Activated naive CD4-positive, alpha-beta T cell treated with anti-CD3 and anti-CD28 coated beads for 36 hours (primary cell): ENCODE data around the gene CDHR1. TPM values are rescaled to one million over a fixed set of nuclear protein-coding genes. Genes with fewer than 3 reads are reported as not detected.
"Not testable (repeated sequence)": the region's sequence is repeated elsewhere in the genome, so short reads cannot be mapped to it uniquely, and the experiment has no call there.

Experiments
- CTCF ChIA-PET: fragments of 350-600 bp; sonication (Branson Sonifier 250); formaldehyde crosslinking; loops from one replicate; lab custom pipeline; 2021; ENCODE audit warnings: antibody characterized with exemption; lab: Charles Lee
- DNase-seq: peaks from one replicate; pipeline ENCODE4 v3.0.0-alpha.2; 2020
- H3K27ac Mint-ChIP-seq: one replicate; pipeline ENCODE4 v1.8.0; 2021; ENCODE audit warnings: mild to moderate bottlenecking, mixed read lengths
- H3K27me3 Mint-ChIP-seq: one replicate; pipeline ENCODE4 v1.8.0; 2021; ENCODE audit warnings: low read depth, mixed read lengths
- H3K36me3 Mint-ChIP-seq: one replicate; pipeline ENCODE4 v1.8.0; 2021; ENCODE audit warnings: low read depth, mixed read lengths
- H3K4me1 Mint-ChIP-seq: one replicate; pipeline ENCODE4 v1.8.0; 2021; ENCODE audit warnings: low read depth, mixed read lengths
- H3K4me3 Mint-ChIP-seq: one replicate; pipeline ENCODE4 v1.8.0; 2021; ENCODE audit warnings: mild to moderate bottlenecking, moderate library complexity, mixed read lengths
- H3K9me3 Mint-ChIP-seq: one replicate; pipeline ENCODE4 v1.8.0; 2021; ENCODE audit warnings: mixed read lengths
- intact Hi-C: fragments of 100-400 bp; cut with micrococcal nuclease; formaldehyde crosslinking; loops from one replicate; pipeline ENCODE4 v1.15.1; 2023
- total RNA-seq, 2 experiments: library from RNA; stranded (reverse); gene quantifications; one replicate each; pipeline ENCODE4 v1.2.3, GENCODE V29; 2021

Gene CDHR1
- total RNA-seq, result 1 to 10 TPM in 1 of 2 experiments, under 1 TPM in 1; 0.37 to 1.4 TPM

- H3K36me3 Mint-ChIP-seq, result no peaks in the 10 kb centered on the region
- intact Hi-C loops, result loop anchor here (1.0 kb wide), 1 partner anchor 55 kb away; the partner anchor contains the start of gene GHITM
- peak within 1 kb of the TSS; percentile 51 for H3K4me3 Mint-ChIP-seq
- no peaks in the 10 kb centered on the region for H3K9me3 Mint-ChIP-seq
- peaks cover 11% of the 10 kb centered on the region for H3K4me1 Mint-ChIP-seq
- peak; percentile 57 for DNase-seq
- no peak within 1 kb of the TSS for H3K27ac Mint-ChIP-seq
- peaks cover 12% of the 10 kb centered on the region for H3K27me3 Mint-ChIP-seq
- CTCF ChIA-PET, result interaction anchor here (1.0 to 1.5 kb wide), 3 partner anchors 10 to 24 kb away, joined by 3 read pairs; no protein-coding TSS in a partner anchor
Measured at GRCh38 chr10:84194424-84195043, at the start of gene CDHR1. Gene CDHR1 (plus strand): TSS chr10:84194537. CDS start chr10:84194761, 224 bp downstream.

DNA sequence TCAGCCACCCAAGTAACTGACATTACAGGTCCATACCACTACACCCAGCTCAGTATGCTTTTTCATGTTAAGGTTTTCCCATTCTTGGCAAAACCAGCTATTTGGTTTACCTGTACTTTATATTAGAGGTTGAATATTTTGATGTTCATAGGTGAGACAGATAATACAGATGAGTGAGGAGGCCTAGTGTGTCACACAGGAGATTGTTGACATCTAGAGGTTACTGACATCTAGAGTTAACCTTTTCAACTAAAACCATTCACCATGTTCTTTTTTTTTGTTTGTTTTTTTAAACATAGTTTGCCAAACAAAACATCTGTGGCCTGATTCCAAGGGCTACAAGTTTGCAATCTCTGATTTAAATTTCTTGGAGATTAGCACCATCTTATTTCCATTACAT, 47.0 kb upstream of the CDHR1 start:
- peaks cover 24% of the 10 kb centered on the region for H3K4me1 Mint-ChIP-seq
- CTCF ChIA-PET, result interaction anchor here (0.5 to 4.8 kb wide), 21 partner anchors 8 to 390 kb away, joined by 3 to 48 read pairs (median 4); partner anchors contain the start of gene GHITM
- no peaks in the 10 kb centered on the region for H3K9me3 Mint-ChIP-seq
- H3K27me3 Mint-ChIP-seq, result no peaks in the 10 kb centered on the region
- intact Hi-C loops, result no loop called here
- no peak overlapping the region for H3K27ac Mint-ChIP-seq
- no peak overlapping the region for H3K4me3 Mint-ChIP-seq
- DNase-seq, result no peak
- peaks cover 44% of the 10 kb centered on the region for H3K36me3 Mint-ChIP-seq

- H3K4me3 Mint-ChIP-seq, H3K27me3 Mint-ChIP-seq, H3K27ac Mint-ChIP-seq, H3K9me3 Mint-ChIP-seq: not testable (repeated sequence)
- peaks cover 42% of the 10 kb centered on the region for H3K36me3 Mint-ChIP-seq
- H3K4me1 Mint-ChIP-seq, result peaks cover 25% of the 10 kb centered on the region
- intact Hi-C loops, result loop anchor here (1.0 to 2.0 kb wide), 4 partner anchors 9 to 109 kb away; partner anchors contain the start of gene GHITM
- CTCF ChIA-PET, result interaction anchor here (0.7 to 4.8 kb wide), 20 partner anchors 9 to 1200 kb away, joined by 3 to 48 read pairs (median 3); partner anchors contain the start of gene GHITM
- peak; percentile 19 for DNase-seq
Measured at GRCh38 chr10:84148006-84148597, 46.2 kb upstream of the CDHR1 start.

GRCh38 chr10:84149854-84150253, 44.5 kb upstream of the CDHR1 start:
- intact Hi-C loops, result loop anchor here (2.0 kb wide), 1 partner anchor 107 kb away; no protein-coding TSS in a partner anchor
- Mint-ChIP-seq H3K27me3 (no peaks in the 10 kb centered on the region), H3K36me3 (peaks cover 43% of the 10 kb centered on the region), H3K9me3 (no peaks in the 10 kb centered on the region), H3K27ac (peak overlapping the region; percentile 52), H3K4me1 (peaks cover 27% of the 10 kb centered on the region), H3K4me3 (no peak overlapping the region)
- CTCF ChIA-PET, result interaction anchor here (0.9 to 4.8 kb wide), 6 partner anchors 11 to 106 kb away, joined by 5 to 48 read pairs (median 13); partner anchors contain the start of gene GHITM
- DNase-seq, result no peak

DNA sequence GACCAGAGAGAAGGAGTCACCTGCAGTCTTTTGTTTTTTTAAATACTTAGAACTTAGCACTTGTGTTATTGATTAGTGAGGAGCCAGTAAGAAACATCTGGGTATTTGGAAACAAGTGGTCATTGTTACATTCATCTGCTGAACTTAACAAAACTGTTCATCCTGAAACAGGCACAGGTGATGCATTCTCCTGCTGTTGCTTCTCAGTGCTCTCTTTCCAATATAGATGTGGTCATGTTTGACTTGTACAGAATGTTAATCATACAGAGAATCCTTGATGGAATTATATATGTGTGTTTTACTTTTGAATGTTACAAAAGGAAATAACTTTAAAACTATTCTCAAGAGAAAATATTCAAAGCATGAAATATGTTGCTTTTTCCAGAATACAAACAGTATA, 41.6 kb upstream of the CDHR1 start:
- no peak overlapping the region for H3K4me3 Mint-ChIP-seq
- intact Hi-C loops, result loop anchor here (1.0 to 2.0 kb wide), 2 partner anchors 13 to 26 kb away; partner anchors contain the start of gene GHITM
- DNase-seq, result no peak
- H3K27ac Mint-ChIP-seq, result peak overlapping the region; percentile 79
- CTCF ChIA-PET, result interaction anchor here (0.6 kb wide), 1 partner anchor 12 kb away, joined by 4 read pairs; no protein-coding TSS in a partner anchor
- peaks cover 32% of the 10 kb centered on the region for H3K4me1 Mint-ChIP-seq
- no peaks in the 10 kb centered on the region for H3K9me3 Mint-ChIP-seq
- peaks cover 32% of the 10 kb centered on the region for H3K36me3 Mint-ChIP-seq
- no peaks in the 10 kb centered on the region for H3K27me3 Mint-ChIP-seq

GRCh38 chr10:84155521-84155920, 38.8 kb upstream of the CDHR1 start:
- Mint-ChIP-seq H3K36me3 (peaks cover 21% of the 10 kb centered on the region), H3K4me1 (peaks cover 34% of the 10 kb centered on the region), H3K27me3 (no peaks in the 10 kb centered on the region), H3K4me3 (no peak overlapping the region), H3K27ac (peak overlapping the region; percentile 3), H3K9me3 (no peaks in the 10 kb centered on the region)
- intact Hi-C loops, result no loop called here
- DNase-seq, result no peak
- CTCF ChIA-PET, result interaction anchor here (1.4 kb wide), 1 partner anchor 50 kb away, joined by 3 read pairs; no protein-coding TSS in a partner anchor

GRCh38 chr10:84156009-84156408, 38.3 kb upstream of the CDHR1 start:
- Mint-ChIP-seq H3K4me1 (peaks cover 34% of the 10 kb centered on the region), H3K36me3 (peaks cover 16% of the 10 kb centered on the region), H3K27ac (peak overlapping the region; percentile 3), H3K27me3 (no peaks in the 10 kb centered on the region), H3K9me3 (no peaks in the 10 kb centered on the region), H3K4me3 (no peak overlapping the region)
- no peak for DNase-seq
- intact Hi-C loops, result no loop called here
- CTCF ChIA-PET, result interaction anchor here (1.2 to 2.0 kb wide), 3 partner anchors 8 to 50 kb away, joined by 3 to 8 read pairs (median 4); no protein-coding TSS in a partner anchor

DNA sequence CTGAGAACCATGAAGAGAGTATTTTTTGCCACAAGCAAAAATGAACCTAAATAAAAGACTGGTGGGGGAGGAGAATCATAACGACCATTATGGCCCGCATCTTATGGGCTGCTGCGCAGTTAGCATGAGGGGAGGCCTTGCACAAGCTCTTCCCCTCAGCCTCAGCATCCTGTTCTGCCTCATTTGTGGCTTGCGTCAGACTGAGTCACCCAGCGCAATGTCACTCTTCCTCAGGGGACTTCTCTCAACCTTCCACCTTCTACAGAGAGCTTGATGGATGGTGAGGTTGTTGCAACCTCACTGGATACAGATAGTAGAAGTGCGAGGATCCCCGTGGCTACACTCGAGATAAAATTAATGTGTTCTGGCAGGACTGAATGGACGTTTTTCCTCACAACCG, 37.6 kb upstream of the CDHR1 start:
- no peak overlapping the region for H3K4me3 Mint-ChIP-seq
- intact Hi-C loops, result no loop called here
- CTCF ChIA-PET, result interaction anchor here (1.2 to 2.0 kb wide), 2 partner anchors 9 to 48 kb away, joined by 4 to 8 read pairs; no protein-coding TSS in a partner anchor

GRCh38 chr10:84158061-84158460, 36.3 kb upstream of the CDHR1 start:
- DNase-seq, result no peak
- Mint-ChIP-seq H3K36me3 (peaks cover 13% of the 10 kb centered on the region), H3K27me3 (no peaks in the 10 kb centered on the region), H3K27ac (no peak overlapping the region), H3K4me3 (no peak overlapping the region), H3K4me1 (peaks cover 25% of the 10 kb centered on the region), H3K9me3 (no peaks in the 10 kb centered on the region)
- intact Hi-C loops, result no loop called here
- CTCF ChIA-PET, result interaction anchor here (2.0 kb wide), 1 partner anchor 11 kb away, joined by 8 read pairs; no protein-coding TSS in a partner anchor

More for the DNA sequence above, 37.6 kb upstream of the CDHR1 start:
- H3K27me3 Mint-ChIP-seq, result no peaks in the 10 kb centered on the region
- peak overlapping the region; percentile 62 for H3K27ac Mint-ChIP-seq
- H3K36me3 Mint-ChIP-seq, result peaks cover 14% of the 10 kb centered on the region
- peak; percentile 68 for DNase-seq
- no peaks in the 10 kb centered on the region for H3K9me3 Mint-ChIP-seq
- H3K4me1 Mint-ChIP-seq, result peaks cover 34% of the 10 kb centered on the region

DNA sequence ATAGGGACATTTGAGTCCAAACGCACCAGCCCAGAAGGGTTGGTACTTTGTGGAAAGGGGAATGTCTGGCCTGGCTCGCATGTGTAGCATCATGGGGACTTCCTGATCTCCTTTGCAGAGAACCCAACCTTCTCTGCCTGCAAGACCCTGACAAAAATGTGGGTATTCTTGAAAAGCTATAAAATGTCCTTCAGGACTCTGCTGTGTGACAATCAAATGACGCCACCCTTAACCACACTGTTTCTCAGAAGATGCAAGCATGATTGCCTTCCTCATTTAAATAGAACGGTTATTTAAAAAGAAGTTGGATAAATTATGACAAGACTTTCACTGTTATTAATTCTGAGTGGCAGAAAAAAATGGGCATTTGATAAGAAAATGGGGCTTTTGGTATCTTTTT, 35.8 kb upstream of the CDHR1 start:
- H3K27me3 Mint-ChIP-seq, result no peaks in the 10 kb centered on the region
- no peak overlapping the region for H3K27ac Mint-ChIP-seq
- CTCF ChIA-PET, result interaction anchor here (1.0 to 1.4 kb wide), 2 partner anchors 9 to 18 kb away, joined by 3 to 4 read pairs; no protein-coding TSS in a partner anchor
- intact Hi-C loops, result no loop called here
- peaks cover 13% of the 10 kb centered on the region for H3K36me3 Mint-ChIP-seq
- no peaks in the 10 kb centered on the region for H3K9me3 Mint-ChIP-seq
- H3K4me3 Mint-ChIP-seq, result no peak overlapping the region
- peaks cover 20% of the 10 kb centered on the region for H3K4me1 Mint-ChIP-seq
- DNase-seq, result no peak

DNA sequence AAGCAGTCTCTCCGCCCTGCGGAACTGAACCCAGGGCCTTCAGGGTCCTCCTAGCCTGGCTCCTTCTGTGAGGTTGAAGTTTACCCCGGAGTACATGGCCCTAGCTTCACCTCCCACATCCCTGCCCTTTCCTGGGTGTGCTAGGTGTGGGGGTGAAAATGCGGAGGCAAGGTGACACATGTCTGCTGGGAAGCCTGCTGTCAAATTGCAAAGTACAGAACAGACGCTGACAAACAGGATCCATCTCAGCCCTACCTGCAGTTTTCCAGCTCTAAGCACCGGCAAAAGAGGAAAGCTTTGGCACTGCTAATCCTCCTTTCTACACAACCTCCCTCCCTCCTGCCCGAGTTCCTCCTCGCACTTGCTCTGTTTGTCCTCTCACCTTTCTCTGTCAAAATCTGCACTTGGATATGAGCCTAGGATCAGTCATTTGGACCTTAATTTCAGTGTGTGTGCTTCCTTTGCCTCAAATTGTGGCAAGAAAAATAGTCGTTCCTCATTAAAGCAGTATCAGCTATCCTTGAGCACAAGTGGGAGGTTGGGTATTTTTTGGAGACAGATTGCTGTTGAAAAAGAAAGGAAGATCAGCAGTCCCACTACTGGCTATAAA, 35.2 kb upstream of the CDHR1 start:
- Mint-ChIP-seq H3K9me3 (no peaks in the 10 kb centered on the region), H3K4me1 (peaks cover 17% of the 10 kb centered on the region), H3K27me3 (no peaks in the 10 kb centered on the region), H3K36me3 (peaks cover 9% of the 10 kb centered on the region), H3K4me3 (no peak overlapping the region), H3K27ac (no peak overlapping the region)
- DNase-seq, result no peak
- intact Hi-C loops, result no loop called here
- CTCF ChIA-PET, result interaction anchor here (1.0 to 3.1 kb wide), 3 partner anchors 8 to 19 kb away, joined by 3 to 8 read pairs (median 4); no protein-coding TSS in a partner anchor
